Measurements from ENCODE around the gene REM2.

REM2 gene

GRCh38 chr14:22875748-22876319 is 7.2 kb upstream of the REM2 start:
- DNase-seq, result no peak

GRCh38 chr14:22877000-22877501 is 6.0 kb upstream of the REM2 start:
- DNase-seq, result no peak

GRCh38 chr14:22878271-22879246 is 4.5 kb upstream of the REM2 start:
- no peak for DNase-seq

GRCh38 chr14:22882064-22882463 is 958 bp upstream of the REM2 start:
- DNase-seq, result no peak

- DNase-seq, result peak; percentile 35
Observed at GRCh38 chr14:22882529-22883172, 371 bp upstream of the REM2 start.

- no peak for DNase-seq
Observed at GRCh38 chr14:22884076-22884737, 1.2 kb downstream of the REM2 start.

- no peak for DNase-seq
Observed at GRCh38 chr14:22884738-22885523, 1.9 kb downstream of the REM2 start.

- no peak for DNase-seq
Observed at GRCh38 chr14:22885975-22886374, 3.0 kb downstream of the REM2 start.

- DNase-seq, result peak; percentile 78
Observed at GRCh38 chr14:22886500-22887259, 3.7 kb downstream of the REM2 start.

- DNase-seq, result peak; percentile 91
Observed at GRCh38 chr14:22887260-22887989, 4.4 kb downstream of the REM2 start.

GRCh38 chr14:22887990-22888378 is 5.0 kb downstream of the REM2 start:
- no peak for DNase-seq

- no peak for DNase-seq
Observed at GRCh38 chr14:22888662-22889061, 5.6 kb downstream of the REM2 start.

GRCh38 chr14:22890416-22890815 is 7.4 kb downstream of the REM2 start:
- DNase-seq, result no peak

GRCh38 chr14:22892488-22892887 is 9.5 kb downstream of the REM2 start:
- DNase-seq, result no peak

GRCh38 chr14:22893706-22894105 is 10.7 kb downstream of the REM2 start:
- DNase-seq, result no peak

- DNase-seq, result no peak
Observed at GRCh38 chr14:22895402-22895801, 12.4 kb downstream of the REM2 start.

- no peak for DNase-seq
Observed at GRCh38 chr14:22896356-22896755, 13.3 kb downstream of the REM2 start.

GRCh38 chr14:22896760-22897159 is 13.7 kb downstream of the REM2 start:
- no peak for DNase-seq

- DNase-seq, result no peak
Observed at GRCh38 chr14:22897357-22897756, 14.3 kb downstream of the REM2 start.

GRCh38 chr14:22898302-22899090 is 15.5 kb downstream of the REM2 start:
- DNase-seq, result peak; percentile 89

All from EL (cell line).